IMR-90 (cell line): Measurements from ENCODE around the gene TMEM163. TPM values are rescaled to one million over a fixed set of nuclear protein-coding genes. Genes with fewer than 3 reads are reported as not detected.
"Not testable (repeated sequence)": the region's sequence is repeated elsewhere in the genome, so short reads cannot be mapped to it uniquely, and the experiment has no call there.

ENCODE experiments used
- ATAC-seq: fragments of 200-7000 bp; cut with Tn5 transposase; 2 replicates; pipeline ENCODE4 v1.9.1; 2020; ENCODE audit warnings: low read depth, mild to moderate bottlenecking, moderate library complexity
- BruUV-seq: library from RNA; stranded (reverse); fragments of 400-500 nt; replicated peaks from 2 replicates; lab custom pipeline; 2021; lab: Mats Ljungman, UMichigan
- CTCF ChIA-PET: fragments of 300-600 bp; formaldehyde crosslinking; extraction: SDS; loops from one replicate; lab custom pipeline; 2021; ENCODE audit warnings: antibody characterized with exemption; lab: Yijun Ruan, JAX
- POLR2A ChIA-PET: fragments of 300-600 bp; sonication (Branson Sonifier 250); formaldehyde crosslinking; loops from one replicate; lab custom pipeline; 2022; ENCODE audit warnings: antibody characterized with exemption; ENCODE audit not compliant: unreplicated experiment; lab: Charles Lee
- DNase-seq: peaks from one replicate; pipeline ENCODE4 v3.0.0; 2013
- H2AFZ ChIP-seq: replicated peaks from 2 replicates; pipeline ENCODE3; 2013; ENCODE audit warnings: low read length, mild to moderate bottlenecking; ENCODE audit not compliant: poor library complexity
- H2AK5ac ChIP-seq: 2 replicates; pipeline ENCODE4 v1.6.1; 2013; ENCODE audit warnings: low read depth, low read length, inconsistent platforms
- H2AK9ac ChIP-seq: replicated peaks from 2 replicates; pipeline ENCODE3; 2013; ENCODE audit warnings: mild to moderate bottlenecking, low read depth, low read length, moderate library complexity; ENCODE audit not compliant: poor library complexity
- H2BK120ac ChIP-seq: 2 replicates; pipeline ENCODE4 v1.6.1; 2013; ENCODE audit warnings: low read depth, low read length, inconsistent platforms
- H2BK15ac ChIP-seq: 3 replicates; pipeline ENCODE4 v1.6.1; 2013; ENCODE audit warnings: low read depth, low read length, inconsistent platforms
- H2BK20ac ChIP-seq: 2 replicates; pipeline ENCODE4 v1.6.1; 2013; ENCODE audit warnings: low read depth, mild to moderate bottlenecking, inconsistent platforms, low read length, moderate library complexity
- H2BK5ac ChIP-seq: 2 replicates; pipeline ENCODE4 v1.6.1; 2013; ENCODE audit warnings: mild to moderate bottlenecking, low read depth, low read length, inconsistent platforms; ENCODE audit not compliant: poor library complexity, severe bottlenecking
- H3K14ac ChIP-seq: replicated peaks from 2 replicates; pipeline ENCODE4 v1.6.1; 2013; ENCODE audit warnings: low read depth, low read length, inconsistent platforms
- H3K18ac ChIP-seq: 2 replicates; pipeline ENCODE4 v1.6.1; 2013; ENCODE audit warnings: low read depth, low read length, control low read depth
- H3K23ac ChIP-seq: 2 replicates; pipeline ENCODE4 v1.6.1; 2013; ENCODE audit warnings: low read depth, low read length, inconsistent platforms
- H3K27ac ChIP-seq: 2 replicates; pipeline ENCODE4 v1.5.1; 2013; ENCODE audit warnings: mild to moderate bottlenecking, control low read depth, low read length; ENCODE audit not compliant: insufficient read depth
- H3K27me3 ChIP-seq: 2 replicates; pipeline ENCODE4 v1.6.1; 2013; ENCODE audit warnings: low read length; ENCODE audit not compliant: control insufficient read depth, insufficient read depth
- H3K36me3 ChIP-seq: 2 replicates; pipeline ENCODE4 v1.6.1; 2013; ENCODE audit warnings: low read length, mixed read lengths; ENCODE audit not compliant: control insufficient read depth, insufficient read depth
- H3K4ac ChIP-seq: 2 replicates; pipeline ENCODE4 v1.6.1; 2013; ENCODE audit warnings: low read depth, low read length, inconsistent platforms
- H3K4me1 ChIP-seq: 2 replicates; pipeline ENCODE4 v1.6.1; 2013; ENCODE audit warnings: low read length, mixed read lengths; ENCODE audit not compliant: control insufficient read depth, insufficient read depth
- H3K4me2 ChIP-seq: 2 replicates; pipeline ENCODE4 v1.6.1; 2013; ENCODE audit warnings: low read depth, mild to moderate bottlenecking, control low read depth, low read length, moderate library complexity
- H3K4me3 ChIP-seq: 2 replicates; pipeline ENCODE4 v1.5.1; 2013; ENCODE audit warnings: low read depth, mild to moderate bottlenecking, control low read depth, low read length, moderate library complexity; ENCODE audit not compliant: insufficient read depth
- H3K56ac ChIP-seq: 2 replicates; pipeline ENCODE4 v1.6.1; 2013; ENCODE audit warnings: low read length, inconsistent platforms; ENCODE audit not compliant: insufficient read depth; ENCODE audit errors: extremely low read depth
- H3K79me1 ChIP-seq, 2 experiments: 2 replicates each; pipeline ENCODE4 v1.6.1; 2013; ENCODE audit warnings: low read length in 2 of 2, inconsistent platforms in 1 of 2, low read depth in 1 of 2
- H3K9ac ChIP-seq: 2 replicates; pipeline ENCODE4 v1.6.1; 2013; ENCODE audit warnings: low read depth, low read length, control low read depth
- H3K9me1 ChIP-seq: 2 replicates; pipeline ENCODE4 v1.6.1; 2013; ENCODE audit warnings: low read length, inconsistent platforms; ENCODE audit not compliant: insufficient read depth
- H3K9me3 ChIP-seq: 2 replicates; pipeline ENCODE4 v1.6.1; 2013; ENCODE audit warnings: low read length; ENCODE audit not compliant: control insufficient read depth, insufficient read depth
- H4K20me1 ChIP-seq: 2 replicates; pipeline ENCODE4 v1.6.1; 2013; ENCODE audit warnings: low read length, inconsistent platforms; ENCODE audit not compliant: insufficient read depth
- H4K5ac ChIP-seq: 2 replicates; pipeline ENCODE4 v1.6.1; 2013; ENCODE audit warnings: mild to moderate bottlenecking, low read depth, low read length, control low read depth
- H4K8ac ChIP-seq, 2 experiments: 2 replicates each; pipeline ENCODE4 v1.6.1; 2013; ENCODE audit warnings: low read depth in 2 of 2, low read length in 2 of 2, control low read depth in 1 of 2, inconsistent platforms in 1 of 2
- H4K91ac ChIP-seq: 2 replicates; pipeline ENCODE4 v1.6.1; 2013; ENCODE audit warnings: low read depth, low read length, inconsistent platforms; ENCODE audit not compliant: insufficient read depth
- WGBS, 2 experiments: methylation state at CpG; one replicate each; pipeline versions ENCODE4 v1.1.5 to v1.1.7; 2013; ENCODE audit warnings: missing lambda C conversion rate in 2 of 2; ENCODE audit not compliant: insufficient read length in 1 of 2; ENCODE audit errors: extremely low coverage in 2 of 2; 5-methylcytosine and 5-hydroxymethylcytosine counted together
- dilution Hi-C: fragments of 300-500 bp; cut with HindIII; formaldehyde crosslinking; loops from one replicate; pipeline ENCODE4 v1.14.3; 2018; ENCODE audit warnings: low sequenced_read_pairs; ENCODE audit not compliant: unreplicated experiment
- in situ Hi-C: fragments of 300-500 bp; cut with MboI; formaldehyde crosslinking; loops from 3 replicates; pipeline ENCODE4 v1.14.3; 2019; ENCODE audit warnings: low sequenced_read_pairs, inconsistent platforms, mixed read lengths
- intact Hi-C: fragments of 100-400 bp; cut with micrococcal nuclease; formaldehyde crosslinking; loops from 2 replicates; pipeline ENCODE4 v1.10.0; 2022
- polyA plus RNA-seq, 3 experiments: library from polyadenylated mRNA; depleted of rRNA; stranded (reverse); fragments of >200 nt; gene quantifications; 2 replicates each; pipeline ENCODE4 v1.2.3, GENCODE V29; 2012; ENCODE audit warnings: low replicate concordance in 1 of 3
- total RNA-seq: library from RNA; depleted of rRNA; stranded (reverse); fragments of >200 nt; gene quantifications from 2 replicates; pipeline ENCODE4 v1.2.3, GENCODE V29; 2012

Gene TMEM163
- total and polyA plus RNA-seq, 2 of the 4 experiments (the other 2 are of a cell fraction): not detected

DNA sequence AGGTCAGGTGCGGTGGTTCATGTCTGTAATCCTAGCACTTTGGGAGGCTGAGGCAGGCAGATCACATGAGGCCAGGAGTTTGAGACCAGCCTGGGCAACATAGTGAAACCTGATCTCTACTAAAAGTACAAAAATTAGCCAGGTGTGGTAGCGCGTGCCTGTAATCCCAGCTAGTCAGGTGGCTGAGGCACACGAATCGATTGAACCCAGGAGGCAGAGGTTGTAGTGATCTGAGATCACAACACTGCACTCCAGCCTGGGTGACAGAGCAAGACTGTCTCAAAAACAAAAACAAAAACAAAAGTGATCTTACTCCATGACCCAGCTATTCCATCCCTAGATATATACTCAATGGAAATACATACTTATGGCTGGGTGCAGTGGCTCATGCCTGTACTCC lies 153.8 kb downstream of the TMEM163 start:
- ATAC-seq, H2AFZ ChIP-seq, H3K27me3 ChIP-seq, H3K23ac ChIP-seq, H2BK120ac ChIP-seq, POLR2A ChIA-PET, H3K14ac ChIP-seq, H4K5ac ChIP-seq, H3K27ac ChIP-seq, H3K18ac ChIP-seq, H3K36me3 ChIP-seq, H3K4me1 ChIP-seq, H2AK9ac ChIP-seq, H2BK5ac ChIP-seq, intact Hi-C loops, H2AK5ac ChIP-seq, H3K79me1 ChIP-seq, H4K8ac ChIP-seq, H3K9me1 ChIP-seq, CTCF ChIA-PET, H4K91ac ChIP-seq, H2BK20ac ChIP-seq, H3K4me2 ChIP-seq, BruUV-seq, in situ Hi-C loops, dilution Hi-C loops, H4K20me1 ChIP-seq, H3K9me3 ChIP-seq, H3K9ac ChIP-seq, H3K56ac ChIP-seq, DNase-seq, H3K4me3 ChIP-seq, H3K4ac ChIP-seq, H2BK15ac ChIP-seq: not testable (repeated sequence)
- WGBS, 2 experiments: 50% methylated on average over 2 of the region's 5 CpGs; no CpG with 5 or more reads in 1 of the 2 experiments
